Endometrial microvascular endothelial cells (primary cell): ENCODE results near the gene GPD1. TPM values are rescaled to one million over a fixed set of nuclear protein-coding genes. Genes with fewer than 3 reads are reported as not detected.
"Not testable (repeated sequence)": the region's sequence is repeated elsewhere in the genome, so short reads cannot be mapped to it uniquely, and the experiment has no call there.

Source experiments
- in situ Hi-C: cut with HindIII; loops from 2 replicates; pipeline ENCODE4 v1.10.0; 2017; ENCODE audit warnings: low sequenced_read_pairs, low pct_unique_long_range_greater_than_20kb; ENCODE audit errors: inconsistent ontology term
- total RNA-seq: library from RNA; depleted of rRNA; stranded (reverse); fragments of >200 nt; gene quantifications from one replicate; pipeline ENCODE4 v1.2.3, GENCODE V29; 2015; ENCODE audit errors: inconsistent ontology term

The GPD1 gene
- total RNA-seq, 1 donor from 2014 or later: not detected

DNA sequence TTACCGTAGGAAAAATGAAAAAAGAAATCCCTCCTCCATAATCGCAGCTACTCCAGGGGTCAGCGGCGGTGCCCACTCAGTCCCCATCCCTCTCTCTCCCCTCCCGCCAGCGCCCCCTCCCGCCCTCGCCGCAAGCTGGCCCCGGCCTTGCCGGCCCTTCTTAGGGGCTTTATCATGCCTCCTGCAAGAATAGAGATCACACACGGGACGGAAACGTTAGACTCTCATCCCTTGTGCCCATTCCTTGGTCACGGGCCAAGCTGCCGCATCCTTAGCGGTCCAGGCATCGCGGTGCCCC, 7.5 kb downstream of the GPD1 start:
- in situ Hi-C loops: no loop called here

DNA sequence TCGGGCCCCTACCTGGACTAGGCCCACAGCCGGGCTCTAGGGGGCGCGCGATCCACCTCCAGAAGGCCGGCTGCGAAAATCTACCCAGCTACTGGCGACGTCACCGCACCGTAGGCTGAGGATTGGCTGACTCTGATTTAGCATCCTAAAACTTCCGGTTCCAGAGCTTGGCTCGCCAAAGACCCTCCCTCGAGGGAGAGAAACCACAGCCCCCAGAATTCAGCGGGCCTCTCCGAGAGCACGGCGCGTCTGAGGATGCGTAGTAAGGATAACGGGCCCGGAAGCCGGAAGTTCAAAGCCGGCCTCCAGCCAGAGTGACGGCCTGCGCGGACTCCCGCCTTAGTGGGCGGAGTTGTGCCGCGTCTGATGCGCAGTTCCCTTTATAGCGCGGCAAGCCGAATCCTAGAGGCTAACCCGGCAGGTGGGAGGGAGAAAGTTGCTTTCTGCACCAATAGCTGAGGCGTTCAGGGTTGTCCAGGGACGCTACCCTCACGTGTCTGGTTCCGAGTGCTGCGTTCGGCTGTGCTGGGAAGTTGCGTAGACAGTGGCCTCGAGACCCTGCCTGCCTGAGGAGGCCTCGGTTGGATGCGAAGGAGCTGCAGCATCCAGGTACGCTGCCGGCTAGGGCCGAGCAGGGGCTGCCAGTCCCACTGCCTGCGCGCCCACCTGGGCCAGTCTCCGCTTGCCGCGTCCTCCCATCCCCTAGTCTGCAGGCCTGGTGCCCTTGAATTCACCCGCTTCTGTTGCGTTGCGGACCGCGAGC, 8.1 kb downstream of the GPD1 start, which contains the start of gene COX14:
TSS of gene COX14 (plus strand) at position 544 of the 763 bp plus-strand sequence. CDS start 7,808 bp downstream, outside the sequence.
- in situ Hi-C loops: no loop called here

DNA sequence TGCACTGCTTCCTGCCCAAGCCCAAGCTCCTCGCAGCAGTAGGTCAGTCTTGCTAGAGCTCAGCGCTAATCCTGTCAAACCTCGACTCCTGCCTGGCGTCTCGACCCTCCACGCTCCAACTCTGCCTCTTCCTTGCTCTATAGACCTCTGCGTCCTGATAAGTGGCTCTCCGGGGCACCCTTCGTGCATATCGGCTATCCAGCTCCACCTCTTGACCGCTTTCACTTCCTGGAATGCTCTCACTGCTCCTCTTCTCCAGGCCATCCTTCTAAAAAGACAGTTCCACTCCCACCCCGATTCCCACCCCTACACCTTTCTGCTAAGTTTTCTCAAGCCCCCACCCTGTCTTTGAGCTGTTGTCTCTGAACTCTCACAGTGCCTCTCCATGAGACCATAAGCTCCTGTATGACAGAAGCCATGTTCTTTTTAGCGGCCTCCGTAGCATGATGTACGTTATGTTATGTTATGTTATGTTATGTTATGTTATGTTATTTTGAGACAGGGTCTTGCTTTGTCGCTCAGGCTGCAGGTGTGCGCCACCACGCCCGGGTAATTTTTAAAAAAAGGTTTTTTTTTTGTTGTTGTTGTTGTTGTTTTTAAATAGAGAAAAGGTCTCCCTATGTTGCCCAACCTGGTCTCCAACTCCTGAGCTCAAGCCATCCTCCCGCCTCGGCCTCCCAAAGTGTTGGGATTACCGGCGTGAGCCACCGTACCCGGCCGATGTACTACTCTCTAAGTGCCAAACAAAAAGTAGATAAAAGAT, 8.8 kb downstream of the GPD1 start:
- in situ Hi-C loops: no loop called here

DNA sequence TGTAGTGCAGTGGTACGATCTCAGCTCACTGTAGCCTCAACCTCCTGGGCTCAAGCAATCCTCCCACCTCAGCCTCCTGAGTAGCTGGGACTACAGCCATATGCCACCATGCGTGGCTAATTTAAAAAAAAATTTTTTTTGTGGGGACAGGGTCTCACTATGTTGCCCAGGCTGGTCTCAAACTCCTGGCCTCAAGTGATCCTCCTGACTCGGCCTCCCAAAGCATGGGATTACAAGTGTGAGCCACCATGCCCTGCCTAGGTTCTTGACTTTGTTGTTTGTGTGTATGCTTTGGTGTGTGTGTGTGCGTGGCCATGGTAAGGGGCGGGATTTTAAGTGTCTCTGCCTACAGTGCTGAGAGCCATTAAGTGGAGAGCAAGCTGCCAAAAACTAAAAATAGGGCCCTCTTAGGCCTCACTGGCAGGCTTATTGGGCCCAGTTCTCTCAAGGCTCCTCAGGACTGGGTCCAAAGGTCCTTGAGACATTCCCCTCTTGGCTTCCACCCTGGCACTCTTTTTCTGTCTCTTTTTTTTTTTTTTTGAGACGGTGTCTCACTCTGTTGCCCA, 13.3 kb downstream of the GPD1 start:
- in situ Hi-C loops: no loop called here

DNA sequence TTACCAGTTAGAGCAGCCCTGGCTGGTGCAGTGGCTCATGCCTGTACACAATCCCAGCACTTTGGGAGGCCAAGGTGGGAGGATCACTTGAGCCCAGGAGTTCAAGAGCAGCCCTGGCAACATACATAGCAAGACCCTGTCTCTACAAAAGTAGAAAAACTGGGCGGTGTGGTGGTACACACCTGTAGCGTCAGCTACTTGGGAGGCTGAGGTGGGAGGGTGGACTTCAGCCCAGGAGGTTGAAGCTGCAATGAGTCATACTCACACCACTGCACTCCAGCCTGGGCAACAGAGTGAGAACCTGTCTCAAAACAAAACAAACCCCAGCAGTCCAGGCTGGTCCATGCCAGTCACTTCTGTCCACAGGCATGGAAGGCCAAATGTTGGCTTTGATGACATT, 15.6 kb downstream of the GPD1 start:
- in situ Hi-C loops: no loop called here

DNA sequence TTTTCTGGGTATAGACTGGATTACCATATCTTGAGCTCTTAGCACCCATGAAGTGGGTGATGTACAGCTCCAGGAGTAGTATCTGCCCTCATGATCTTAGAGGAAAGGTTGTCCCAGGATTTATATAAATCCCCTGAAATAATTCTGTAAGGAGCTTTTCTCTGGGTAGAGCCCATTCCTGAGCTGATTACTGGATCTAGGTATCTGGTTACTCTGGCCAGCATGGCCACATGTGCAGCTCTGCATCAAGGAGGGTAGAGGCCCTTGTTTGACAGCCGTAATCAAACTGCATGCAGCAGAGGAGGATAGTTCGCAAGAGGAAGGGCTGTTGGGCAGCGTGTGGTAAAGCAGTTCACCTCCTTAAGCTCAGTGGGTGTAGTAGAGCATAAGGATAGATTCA, 16.7 kb downstream of the GPD1 start:
- in situ Hi-C loops: no loop called here

DNA sequence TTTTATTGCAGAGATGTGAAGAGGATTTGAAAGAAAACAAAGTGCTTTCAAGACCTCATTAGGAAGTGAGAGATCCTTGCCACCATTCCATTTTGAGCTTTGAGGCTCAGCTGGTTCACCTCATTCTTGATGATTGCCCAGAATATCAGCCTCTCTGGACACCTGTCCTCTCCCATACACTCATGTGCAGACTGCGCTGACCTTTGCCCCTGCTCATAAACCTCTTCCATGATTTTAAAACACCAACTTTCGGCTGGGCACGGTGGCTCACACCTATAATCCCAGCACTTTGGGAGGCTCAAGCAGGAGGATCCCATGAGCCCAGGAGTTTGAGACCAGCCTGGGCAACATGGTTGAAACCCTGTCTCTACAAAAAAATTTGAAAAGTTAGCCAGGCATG, 17.1 kb downstream of the GPD1 start:
- in situ Hi-C loops: no loop called here

DNA sequence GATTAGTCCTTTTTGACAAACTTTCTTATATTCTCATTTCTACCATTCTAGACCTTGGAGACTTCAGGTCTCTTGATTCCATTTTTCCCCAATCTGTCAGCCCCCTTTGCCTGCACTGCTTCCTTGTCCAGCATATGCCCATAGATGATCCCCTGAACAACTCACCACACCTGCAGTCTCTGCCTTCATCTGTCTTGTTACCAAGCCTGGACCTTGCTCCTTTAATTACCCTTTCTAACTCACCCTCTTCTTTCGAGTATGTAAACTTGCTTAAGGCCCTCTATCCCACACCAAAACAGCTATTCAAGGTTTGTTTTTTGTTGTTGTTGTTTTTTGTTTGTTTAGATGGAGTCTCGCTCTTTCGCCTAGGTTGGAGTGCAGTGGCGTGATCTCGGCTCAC, 17.8 kb downstream of the GPD1 start:
- in situ Hi-C loops: no loop called here

DNA sequence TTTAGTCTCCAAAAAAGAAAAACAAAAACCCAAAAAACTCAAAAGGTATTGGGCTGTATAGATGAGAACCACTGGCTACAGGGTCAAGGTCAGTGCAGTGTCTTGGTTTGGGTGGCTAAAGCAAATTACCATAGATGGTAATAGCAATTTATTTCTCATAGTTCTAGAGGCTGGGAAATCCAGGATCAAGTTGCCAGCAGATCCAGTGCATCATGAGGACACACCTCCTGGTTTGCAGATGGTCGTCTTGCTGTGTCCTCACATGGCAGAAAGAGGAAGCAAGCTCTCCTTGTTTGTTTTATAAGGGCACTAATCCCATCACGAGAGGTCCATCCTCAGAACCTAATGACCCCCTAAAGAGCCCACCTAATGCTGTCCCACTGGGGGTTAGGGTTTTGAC, 19.4 kb downstream of the GPD1 start:
- in situ Hi-C loops: no loop called here

DNA sequence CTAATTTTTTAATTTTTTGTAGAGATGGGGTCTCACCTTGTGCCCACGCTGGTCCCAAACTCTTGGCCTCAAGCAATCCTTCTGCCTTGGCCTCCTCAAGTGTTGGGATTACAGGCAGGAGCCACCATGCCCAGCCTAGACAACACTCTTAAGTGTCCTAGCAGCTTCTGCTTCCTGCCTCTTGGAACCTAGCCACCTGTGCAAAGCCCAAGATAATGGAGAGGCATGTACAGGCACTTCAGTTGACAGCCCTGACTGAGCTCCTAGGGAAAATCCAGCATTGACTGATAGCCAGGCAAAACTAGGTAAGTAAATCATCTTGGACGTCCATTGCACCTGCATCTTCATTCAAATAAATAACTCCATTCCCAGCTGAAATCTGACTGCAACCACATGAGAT, 23.7 kb downstream of the GPD1 start:
- in situ Hi-C loops: no loop called here

DNA sequence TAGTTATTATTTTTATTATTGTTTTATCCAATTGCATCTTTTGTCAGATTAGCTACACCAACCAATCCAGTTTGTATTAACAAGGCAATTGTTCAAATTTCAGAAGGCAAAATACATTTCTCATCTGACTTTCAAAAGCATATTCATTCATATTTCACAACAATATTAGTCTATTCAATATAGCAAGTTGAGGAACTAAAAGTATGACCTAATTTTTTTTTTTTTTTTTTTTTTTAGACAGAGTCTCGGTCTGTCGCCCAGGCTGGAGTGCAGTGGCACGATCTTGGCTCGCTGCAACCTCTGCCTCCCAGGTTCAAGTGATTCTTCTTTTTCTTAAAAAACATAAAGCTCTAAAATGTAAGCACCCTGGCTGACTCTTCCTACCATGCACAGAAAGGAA, 25.5 kb downstream of the GPD1 start:
- in situ Hi-C loops: no loop called here

DNA sequence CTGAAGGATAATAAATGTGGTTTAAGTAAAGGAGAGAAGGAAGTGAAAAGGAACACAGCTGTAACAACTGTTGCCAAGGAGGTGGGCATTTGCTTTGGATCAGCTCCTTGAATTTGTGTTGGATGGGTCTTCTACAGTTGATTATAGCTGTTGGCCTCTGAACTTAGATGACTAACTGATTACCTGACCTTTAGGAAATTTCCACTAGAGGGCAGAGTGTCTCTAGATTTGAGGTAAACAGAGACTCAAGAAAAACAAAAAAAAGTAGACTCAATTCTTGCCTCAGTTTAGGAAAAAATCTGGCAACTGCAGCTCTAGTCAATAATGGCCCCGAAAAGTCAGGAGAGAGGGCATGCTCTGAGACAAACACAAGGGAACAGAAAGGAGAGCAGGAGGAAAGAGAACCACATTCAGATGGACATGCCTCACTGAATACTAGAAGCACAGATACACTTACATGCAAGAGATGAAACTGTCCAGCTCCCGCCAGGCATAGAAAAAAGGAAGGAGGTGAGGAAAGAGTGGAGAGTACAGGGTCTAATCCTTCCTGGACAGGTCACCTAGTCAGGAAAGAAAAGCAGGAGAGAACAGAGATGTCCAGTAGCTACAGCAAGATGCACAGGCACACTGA, 28.8 kb downstream of the GPD1 start:
- in situ Hi-C loops: no loop called here

DNA sequence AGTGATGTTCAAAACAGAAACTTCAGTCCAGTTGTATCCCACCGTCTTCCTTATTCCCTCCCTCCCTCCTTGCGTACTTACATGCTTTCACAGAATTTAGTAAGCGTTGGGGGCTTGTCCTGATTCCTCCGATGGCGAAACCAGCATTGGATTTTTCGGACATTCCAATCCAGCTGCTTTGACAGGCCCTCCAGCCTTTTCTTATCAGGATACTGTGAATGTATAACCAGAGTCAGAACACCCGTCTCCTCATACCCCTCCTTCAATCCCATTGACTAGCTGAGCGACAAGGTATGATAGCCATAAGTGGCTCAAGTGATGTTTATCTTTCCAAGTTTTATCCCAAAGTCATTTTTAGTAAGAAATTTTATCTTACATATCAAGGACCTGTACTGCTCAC, 39.2 kb downstream of the GPD1 start:
- in situ Hi-C loops: no loop called here

DNA sequence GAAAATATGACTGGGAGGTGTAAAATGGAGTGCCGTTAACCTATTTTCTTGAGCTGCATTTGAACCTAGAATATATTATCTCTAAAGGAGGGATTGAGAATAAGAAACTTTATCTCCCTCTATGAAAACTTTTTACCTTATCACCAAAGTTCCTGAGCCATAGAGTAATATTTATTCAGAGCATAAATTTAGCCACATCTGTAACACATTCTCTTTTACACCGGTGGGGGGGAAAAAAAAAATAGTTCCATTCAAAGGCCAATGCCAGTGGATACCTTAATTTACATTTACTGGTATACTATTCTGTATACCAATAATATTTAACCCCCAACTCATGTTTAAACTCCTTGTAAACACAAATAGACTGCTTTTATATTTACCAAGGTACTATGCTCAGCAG, 41.6 kb downstream of the GPD1 start:
- in situ Hi-C loops: no loop called here

DNA sequence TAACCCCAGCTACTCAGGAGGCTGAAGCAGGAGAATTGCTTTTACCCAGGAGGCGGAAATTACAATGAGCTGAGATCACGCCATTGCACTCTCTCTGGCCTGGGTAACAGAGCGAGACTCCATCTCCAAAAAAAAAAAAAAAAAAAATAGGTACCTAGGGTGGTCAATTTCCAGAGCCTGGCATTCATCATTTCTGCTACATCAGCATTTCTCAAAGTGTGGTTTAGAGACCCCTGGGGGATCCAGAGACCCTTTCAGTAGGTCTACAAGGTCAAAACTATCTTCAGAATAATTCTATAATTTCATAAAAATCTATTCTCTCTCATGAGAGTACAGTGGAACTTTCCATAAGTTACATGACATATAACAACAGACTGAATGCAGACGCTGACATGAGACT, 43.5 kb downstream of the GPD1 start:
- in situ Hi-C loops: no loop called here

DNA sequence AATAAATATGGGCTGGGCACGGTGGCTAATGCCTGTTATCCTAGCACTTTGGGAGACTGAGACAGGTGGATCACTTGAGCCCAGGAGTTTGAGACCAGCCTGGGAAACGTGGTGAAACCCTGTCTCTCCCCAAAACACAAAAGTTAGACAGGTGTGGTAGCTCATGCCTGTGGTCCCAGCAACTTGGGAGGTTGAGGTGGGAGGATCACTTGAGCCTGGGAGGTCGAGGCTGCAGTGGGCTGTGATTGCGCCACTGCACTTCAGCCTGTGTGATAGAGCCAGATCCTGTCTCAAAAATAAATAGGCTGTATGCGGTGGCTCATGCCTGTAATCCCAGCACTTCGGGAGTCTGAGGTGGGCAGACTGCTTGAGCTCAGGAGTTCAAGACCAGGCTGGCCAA, 44.2 kb downstream of the GPD1 start:
- in situ Hi-C loops: not testable (repeated sequence)

DNA sequence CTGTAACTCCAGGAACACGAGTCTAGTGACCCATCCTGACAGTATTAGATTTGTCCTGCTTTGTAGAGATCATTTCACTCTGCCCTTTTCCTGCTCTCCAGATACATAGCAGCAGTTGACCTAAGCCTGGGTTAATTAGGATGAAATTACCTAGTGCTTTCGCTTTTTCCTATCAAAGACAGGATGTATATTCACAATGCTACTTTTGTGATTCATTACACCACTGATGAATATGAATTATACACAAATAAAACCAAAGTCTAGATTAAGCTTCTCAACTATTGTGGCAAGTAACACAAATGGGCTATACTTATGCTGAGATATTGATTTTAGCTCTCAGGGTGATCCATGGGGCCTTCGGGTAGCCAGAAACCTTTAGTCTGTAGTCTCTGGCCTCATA, 45.5 kb downstream of the GPD1 start:
- in situ Hi-C loops: no loop called here

DNA sequence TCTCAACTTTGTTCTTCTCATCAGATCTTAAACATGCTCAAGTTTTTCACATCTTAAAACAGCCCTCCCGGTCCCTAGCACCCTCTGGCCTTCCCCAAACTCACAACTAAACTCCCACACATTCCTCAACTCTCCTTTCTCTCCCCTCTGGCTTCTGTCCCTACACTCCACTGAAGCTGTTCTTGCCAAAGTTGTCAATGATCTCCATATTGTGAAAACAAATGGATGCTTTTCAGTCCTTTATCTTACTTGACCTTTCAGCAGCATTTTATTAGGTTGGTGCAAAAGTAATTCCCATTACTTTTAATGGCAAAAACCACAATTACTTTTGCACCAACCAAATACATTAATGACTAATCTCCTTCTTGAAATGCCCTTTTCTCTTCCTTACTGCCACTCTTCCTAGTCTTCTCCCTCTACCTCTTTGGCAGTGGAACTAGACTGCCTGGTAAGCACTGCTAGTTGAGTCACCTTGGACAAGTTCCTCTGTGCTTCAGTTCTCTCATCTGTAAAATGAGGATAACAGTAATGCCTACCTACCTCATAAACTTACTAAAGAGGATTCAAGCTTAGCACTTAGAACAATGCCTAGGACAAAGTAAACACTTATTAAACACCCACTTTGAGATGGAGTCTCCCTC, 47.4 kb downstream of the GPD1 start:
- in situ Hi-C loops: no loop called here

DNA sequence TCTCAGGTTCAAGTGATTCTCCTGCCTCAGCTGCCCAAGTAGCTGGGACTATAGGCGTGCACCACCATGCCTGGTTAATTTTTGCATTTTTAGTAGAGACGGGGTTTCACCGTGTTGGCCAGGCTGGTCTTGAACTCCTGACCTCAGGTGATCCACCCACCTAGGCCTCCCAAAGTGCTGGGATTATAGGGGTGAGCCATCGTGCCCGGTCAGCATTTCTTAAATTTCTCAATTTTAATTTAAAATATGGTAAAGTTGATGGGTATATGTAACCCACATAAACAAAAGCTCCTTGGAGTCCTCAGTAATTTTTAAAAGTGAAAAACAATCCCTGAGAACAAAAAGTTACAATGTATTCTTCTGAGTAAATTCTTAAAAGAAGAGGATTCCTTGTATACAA, 51.1 kb downstream of the GPD1 start:
- in situ Hi-C loops: not testable (repeated sequence)
